ENCODE results near the gene MRPL22. TPM values are rescaled to one million over a fixed set of nuclear protein-coding genes. Genes with fewer than 3 reads are reported as not detected.

The MRPL22 gene
- polyA plus RNA-seq, 3 donors: 11.6 to 66.1 (median 56.7) TPM

GRCh38 chr5:154923441-154924430 lies 17.1 kb upstream of the MRPL22 start:
- no peak for DNase-seq
- no peaks in the 10 kb centered on the region for H3K27me3 ChIP-seq (ENCODE audit: control insufficient read depth in 2 of 2, insufficient read depth in 2 of 2, low read length in 2 of 2)
- H3K27me3 Mint-ChIP-seq (ENCODE audit: low read depth in 3 of 3): no peaks in the 10 kb centered on the region
- WGBS (ENCODE audit: insufficient coverage): 100% methylated on average over 2 of the region's 7 CpGs
- H3K9me3 Mint-ChIP-seq: no peaks in the 10 kb centered on the region
- no peak overlapping the region for H3K4me2 ChIP-seq (replicated peaks; ENCODE audit: extremely low read depth, low read length, poor library complexity, severe bottlenecking)
- no peak overlapping the region for H3K9ac ChIP-seq (ENCODE audit: insufficient read depth, low read length, poor library complexity, severe bottlenecking)
- peaks cover 77 to 88% of the 10 kb centered on the region in 2 donors for H3K36me3 ChIP-seq (replicated peaks in 1 of 2; ENCODE audit: control insufficient read depth in 1 of 2, insufficient read depth in 2 of 2, low read length in 2 of 2)
- H3K36me3 Mint-ChIP-seq: peaks cover 74 to 81% of the 10 kb centered on the region in 2 donors
- H3K4me1 Mint-ChIP-seq: no peaks in the 10 kb centered on the region
- no peaks in the 10 kb centered on the region for H3K79me2 ChIP-seq (ENCODE audit: insufficient read depth, low read length)
- TF ChIP-seq, protein P1, sequence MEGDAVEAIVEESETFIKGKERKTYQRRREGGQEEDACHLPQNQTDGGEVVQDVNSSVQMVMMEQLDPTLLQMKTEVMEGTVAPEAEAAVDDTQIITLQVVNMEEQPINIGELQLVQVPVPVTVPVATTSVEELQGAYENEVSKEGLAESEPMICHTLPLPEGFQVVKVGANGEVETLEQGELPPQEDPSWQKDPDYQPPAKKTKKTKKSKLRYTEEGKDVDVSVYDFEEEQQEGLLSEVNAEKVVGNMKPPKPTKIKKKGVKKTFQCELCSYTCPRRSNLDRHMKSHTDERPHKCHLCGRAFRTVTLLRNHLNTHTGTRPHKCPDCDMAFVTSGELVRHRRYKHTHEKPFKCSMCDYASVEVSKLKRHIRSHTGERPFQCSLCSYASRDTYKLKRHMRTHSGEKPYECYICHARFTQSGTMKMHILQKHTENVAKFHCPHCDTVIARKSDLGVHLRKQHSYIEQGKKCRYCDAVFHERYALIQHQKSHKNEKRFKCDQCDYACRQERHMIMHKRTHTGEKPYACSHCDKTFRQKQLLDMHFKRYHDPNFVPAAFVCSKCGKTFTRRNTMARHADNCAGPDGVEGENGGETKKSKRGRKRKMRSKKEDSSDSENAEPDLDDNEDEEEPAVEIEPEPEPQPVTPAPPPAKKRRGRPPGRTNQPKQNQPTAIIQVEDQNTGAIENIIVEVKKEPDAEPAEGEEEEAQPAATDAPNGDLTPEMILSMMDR (IDR thresholded peaks at IDR 0.05): no peak
- no peaks in the 10 kb centered on the region for H3K4me1 ChIP-seq (ENCODE audit: control insufficient read depth in 1 of 2, insufficient read depth in 2 of 2, low read length in 2 of 2)
- H3K27ac ChIP-seq (ENCODE audit: low read depth in 1 of 2, low read length in 2 of 2): no peak overlapping the region
- H3K9me3 ChIP-seq (replicated peaks in 1 of 2; ENCODE audit: control insufficient read depth in 1 of 2, insufficient read depth in 1 of 2, low read length in 2 of 2): no peaks in the 10 kb centered on the region
- intact Hi-C loops (cut with micrococcal nuclease): no loop called here
- H3K27ac Mint-ChIP-seq: no peak overlapping the region
- no peak overlapping the region for H3K4me3 ChIP-seq (replicated peaks in 1 of 3; ENCODE audit: low read depth in 2 of 3, low read length in 3 of 3)
- H2AFZ ChIP-seq (ENCODE audit: insufficient read depth, low read depth, low read length, poor library complexity, severe bottlenecking): no peak overlapping the region
- H4K20me1 ChIP-seq (ENCODE audit: insufficient read depth, low read length): no peaks in the 10 kb centered on the region
- H3K4me3 Mint-ChIP-seq: no peak overlapping the region

DNA sequence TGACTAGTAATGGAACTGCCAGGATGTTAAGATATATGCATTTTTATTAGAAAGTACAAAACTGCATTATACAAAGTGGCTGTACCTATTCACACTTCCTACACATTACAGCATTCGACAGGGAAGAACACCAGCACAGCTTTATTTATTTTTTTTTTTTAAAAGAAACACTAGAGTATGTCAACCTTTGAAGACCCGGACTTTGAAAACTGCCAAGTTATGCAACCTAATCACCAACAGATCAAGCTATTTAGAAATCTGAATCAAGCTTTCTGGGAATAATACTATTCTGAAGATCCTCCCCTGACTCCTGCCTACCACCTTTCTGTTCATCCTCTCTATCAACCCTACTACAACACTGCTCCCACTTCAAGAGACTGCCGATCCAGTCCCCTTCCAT lies 7.3 kb upstream of the MRPL22 start:
- Histone ChIP-seq H3K9me3 (replicated peaks in 1 of 2; ENCODE audit: control insufficient read depth in 1 of 2, insufficient read depth in 1 of 2, low read length in 2 of 2) (no peaks in the 10 kb centered on the region), H3K36me3 (replicated peaks in 1 of 2; ENCODE audit: control insufficient read depth in 1 of 2, insufficient read depth in 2 of 2, low read length in 2 of 2) (peaks cover 10 to 50% of the 10 kb centered on the region in 2 donors), H4K20me1 (ENCODE audit: insufficient read depth, low read length) (no peaks in the 10 kb centered on the region), H3K4me3 (replicated peaks in 1 of 3; ENCODE audit: low read depth in 2 of 3, low read length in 3 of 3) (no peak overlapping the region), H3K4me2 (replicated peaks; ENCODE audit: extremely low read depth, low read length, poor library complexity, severe bottlenecking) (no peak overlapping the region), H3K4me1 (ENCODE audit: control insufficient read depth in 1 of 2, insufficient read depth in 2 of 2, low read length in 2 of 2) (peaks cover 15 to 16% of the 10 kb centered on the region in 2 donors), H3K27me3 (ENCODE audit: control insufficient read depth in 2 of 2, insufficient read depth in 2 of 2, low read length in 2 of 2) (no peaks in the 10 kb centered on the region), H2AFZ (ENCODE audit: insufficient read depth, low read depth, low read length, poor library complexity, severe bottlenecking) (no peak overlapping the region), H3K27ac (ENCODE audit: low read depth in 1 of 2, low read length in 2 of 2) (no peak overlapping the region), H3K9ac (ENCODE audit: insufficient read depth, low read length, poor library complexity, severe bottlenecking) (no peak overlapping the region), H3K79me2 (ENCODE audit: insufficient read depth, low read length) (peaks cover 7% of the 10 kb centered on the region)
- intact Hi-C loops (cut with micrococcal nuclease): loop anchor here in 1 of 2 donors (10.0 kb wide), 1 partner anchor 279 kb away; no protein-coding TSS in a partner anchor
- 100% methylated on average over 1 of the region's 3 CpGs for whole genome bisulfite sequencing (ENCODE audit: insufficient coverage)
- H3K4me3 Mint-ChIP-seq: no peak overlapping the region
- peak overlapping the region in 1 of 7 donors; percentile 37 for H3K27ac Mint-ChIP-seq
- no peaks in the 10 kb centered on the region for H3K9me3 Mint-ChIP-seq
- no peak for DNase-seq
- peaks cover 42 to 53% of the 10 kb centered on the region in 2 donors for H3K36me3 Mint-ChIP-seq
- peaks cover 0 to 1% (median 0%) of the 10 kb centered on the region in 3 donors for H3K27me3 Mint-ChIP-seq (ENCODE audit: low read depth in 3 of 3)
- TF ChIP-seq, protein P1 (IDR thresholded peaks at IDR 0.05): no peak
- peaks cover 14% of the 10 kb centered on the region for H3K4me1 Mint-ChIP-seq
